BLaER1 (cell line): Measurements from ENCODE around the gene MAML3.

ENCODE experiments used
- H3K27ac ChIP-seq: shearing (Covaris generic); formaldehyde crosslinking; 2 replicates; pipeline ENCODE4 v1.8.1; 2022
- H3K27me3 ChIP-seq: shearing (Covaris generic); formaldehyde crosslinking; 2 replicates; pipeline ENCODE4 v1.8.1; 2022
- H3K36me3 ChIP-seq: shearing (Covaris generic); formaldehyde crosslinking; 2 replicates; pipeline ENCODE4 v1.8.1; 2022
- H3K4me1 ChIP-seq: shearing (Covaris generic); formaldehyde crosslinking; 2 replicates; pipeline ENCODE4 v1.8.1; 2022
- H3K4me2 ChIP-seq: shearing (Covaris generic); formaldehyde crosslinking; 2 replicates; pipeline ENCODE4 v1.8.1; 2022
- H3K4me3 ChIP-seq: shearing (Covaris generic); formaldehyde crosslinking; 2 replicates; pipeline ENCODE4 v1.8.1; 2022
- H3K9ac ChIP-seq: shearing (Covaris generic); formaldehyde crosslinking; 2 replicates; pipeline ENCODE4 v1.8.1; 2022
- H3K9me3 ChIP-seq: shearing (Covaris generic); formaldehyde crosslinking; 2 replicates; pipeline ENCODE4 v1.8.1; 2022
- H4K20me1 ChIP-seq: shearing (Covaris generic); formaldehyde crosslinking; 2 replicates; pipeline ENCODE4 v1.8.1; 2022
- Cebpa-rat ChIP-seq: shearing (Covaris generic); IDR thresholded peaks from 2 replicates; pipeline ENCODE4 v1.8.1; 2022

Gene MAML3

DNA sequence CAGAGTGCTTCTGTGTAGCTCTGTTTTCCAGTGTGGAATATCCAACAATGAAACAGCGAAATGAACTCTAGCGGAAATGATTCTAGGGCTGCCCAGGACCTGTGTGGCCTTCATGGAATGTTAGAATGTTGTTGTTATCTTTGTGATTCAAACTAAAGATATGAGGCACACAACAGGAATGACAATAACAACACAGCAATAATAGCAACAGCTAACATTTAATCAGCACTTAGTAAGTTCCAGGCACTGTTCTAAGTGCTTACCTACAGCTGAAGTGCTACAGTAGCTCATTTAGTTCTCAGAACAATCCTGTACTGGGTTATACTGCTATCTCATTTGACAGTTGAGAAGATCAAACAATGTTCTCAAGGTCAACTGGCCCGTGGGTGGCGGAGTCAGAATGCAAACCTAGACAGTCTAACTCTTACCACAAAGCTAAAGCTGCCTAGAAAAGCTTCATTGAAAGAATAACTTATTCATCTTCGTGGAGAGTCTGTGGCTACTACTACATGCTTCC lies 63.7 kb downstream of the MAML3 start:
- Histone ChIP-seq H3K27me3 (no peaks in the 10 kb centered on the region), H3K9ac (no peak overlapping the region), H3K27ac (no peak overlapping the region), H3K4me3 (no peak overlapping the region), H3K9me3 (no peaks in the 10 kb centered on the region; the same call in 1 of the 2 replicates), H4K20me1 (no peaks in the 10 kb centered on the region), H3K36me3 (peaks cover 2% of the 10 kb centered on the region; the same call in 1 of the 2 replicates), H3K4me1 (peaks cover 53% of the 10 kb centered on the region), H3K4me2 (peak overlapping the region; percentile 88)
- no peak for TF ChIP-seq Cebpa-rat

DNA sequence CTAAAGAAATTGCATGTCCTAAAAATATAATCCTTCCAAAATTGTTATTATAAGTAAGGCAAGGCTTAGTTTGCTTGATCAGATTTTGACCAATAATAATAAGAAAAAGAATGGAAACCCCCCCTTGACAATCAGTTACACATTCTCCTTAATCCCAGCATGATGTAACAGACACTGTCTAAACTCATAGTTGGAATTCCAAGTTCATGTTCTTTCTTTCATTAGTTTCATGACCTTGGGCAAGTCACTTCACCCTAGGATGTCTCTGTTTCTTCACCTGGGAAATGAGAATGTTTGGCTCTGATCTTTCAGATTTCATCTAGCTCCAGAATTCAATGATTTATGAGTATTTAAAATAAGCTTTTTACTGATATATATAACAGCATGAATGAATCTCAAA lies 64.8 kb downstream of the MAML3 start:
- TF ChIP-seq Cebpa-rat = no peak
- H3K9ac ChIP-seq = no peak overlapping the region

DNA sequence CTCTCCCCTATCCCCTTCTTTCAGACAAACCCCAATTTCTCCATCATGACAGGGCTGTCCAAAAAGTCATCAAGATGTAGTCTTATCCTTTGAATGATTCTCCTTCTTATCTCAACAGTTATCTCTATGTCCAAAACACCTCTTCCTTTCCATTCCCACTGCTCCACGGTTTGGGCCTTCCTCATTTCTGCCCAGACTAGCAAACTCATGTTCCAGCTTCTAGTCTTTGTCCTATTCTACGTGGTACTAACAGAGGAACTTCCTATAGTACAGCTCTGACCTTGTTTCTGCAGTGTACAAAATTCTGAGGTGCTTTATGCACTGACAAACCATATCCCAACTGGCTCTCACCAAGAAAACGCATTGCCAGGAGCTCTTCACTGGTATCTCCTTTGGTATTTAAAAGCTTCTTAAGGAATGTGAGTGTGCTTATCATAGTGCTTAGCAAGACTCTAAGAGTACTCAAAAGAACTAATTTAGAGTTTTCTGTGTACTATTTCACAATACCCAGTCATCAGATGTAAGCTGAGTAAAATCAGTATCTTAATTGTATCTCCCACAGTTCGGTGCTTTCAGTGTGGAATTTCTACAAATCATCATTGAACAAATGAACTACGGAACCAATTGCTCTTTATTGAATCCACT lies 65.5 kb downstream of the MAML3 start:
- H3K9ac ChIP-seq = no peak overlapping the region
- H3K27ac ChIP-seq = no peak overlapping the region
- peaks cover 4% of the 10 kb centered on the region; the same call in 1 of the 2 replicates for H3K36me3 ChIP-seq
- no peaks in the 10 kb centered on the region for H4K20me1 ChIP-seq
- no peak overlapping the region for H3K4me3 ChIP-seq
- TF ChIP-seq Cebpa-rat = no peak
- no peaks in the 10 kb centered on the region for H3K27me3 ChIP-seq
- no peak overlapping the region for H3K4me2 ChIP-seq
- peaks cover 43% of the 10 kb centered on the region for H3K4me1 ChIP-seq
- no peaks in the 10 kb centered on the region; the same call in 1 of the 2 replicates for H3K9me3 ChIP-seq

More for the DNA sequence above, 64.8 kb downstream of the MAML3 start:
- Histone ChIP-seq H3K27ac (no peak overlapping the region), H3K9me3 (no peaks in the 10 kb centered on the region; the same call in 1 of the 2 replicates), H3K4me1 (peaks cover 51% of the 10 kb centered on the region), H3K4me3 (no peak overlapping the region), H3K36me3 (peaks cover 4% of the 10 kb centered on the region; the same call in 1 of the 2 replicates), H4K20me1 (no peaks in the 10 kb centered on the region), H3K27me3 (no peaks in the 10 kb centered on the region), H3K4me2 (no peak overlapping the region)

DNA sequence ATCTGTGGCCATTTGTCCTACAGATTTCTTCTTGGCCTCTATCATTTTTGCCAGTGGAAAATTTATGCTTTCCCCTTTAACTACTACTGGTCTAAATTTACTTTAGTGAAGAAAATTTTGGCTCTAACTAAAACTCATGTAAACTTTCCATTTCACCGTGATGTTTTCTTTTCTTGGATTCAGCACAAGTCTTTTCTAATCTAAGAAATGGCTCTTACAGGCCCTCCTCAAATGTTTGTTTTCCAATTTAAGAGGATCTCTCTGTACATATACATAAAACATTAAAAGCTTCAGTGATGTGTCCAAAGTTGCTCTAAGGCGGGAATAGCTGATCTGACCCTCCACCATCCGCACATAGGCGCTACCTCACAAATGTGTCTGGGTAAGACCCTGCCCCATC lies 68.1 kb downstream of the MAML3 start:
- Histone ChIP-seq H3K9ac (no peak overlapping the region), H3K4me3 (no peak overlapping the region), H3K27ac (no peak overlapping the region), H3K27me3 (no peaks in the 10 kb centered on the region), H3K4me2 (no peak overlapping the region), H3K36me3 (peaks cover 10% of the 10 kb centered on the region), H4K20me1 (no peaks in the 10 kb centered on the region), H3K4me1 (peaks cover 34% of the 10 kb centered on the region), H3K9me3 (no peaks in the 10 kb centered on the region; the same call in 1 of the 2 replicates)
- no peak for TF ChIP-seq Cebpa-rat

DNA sequence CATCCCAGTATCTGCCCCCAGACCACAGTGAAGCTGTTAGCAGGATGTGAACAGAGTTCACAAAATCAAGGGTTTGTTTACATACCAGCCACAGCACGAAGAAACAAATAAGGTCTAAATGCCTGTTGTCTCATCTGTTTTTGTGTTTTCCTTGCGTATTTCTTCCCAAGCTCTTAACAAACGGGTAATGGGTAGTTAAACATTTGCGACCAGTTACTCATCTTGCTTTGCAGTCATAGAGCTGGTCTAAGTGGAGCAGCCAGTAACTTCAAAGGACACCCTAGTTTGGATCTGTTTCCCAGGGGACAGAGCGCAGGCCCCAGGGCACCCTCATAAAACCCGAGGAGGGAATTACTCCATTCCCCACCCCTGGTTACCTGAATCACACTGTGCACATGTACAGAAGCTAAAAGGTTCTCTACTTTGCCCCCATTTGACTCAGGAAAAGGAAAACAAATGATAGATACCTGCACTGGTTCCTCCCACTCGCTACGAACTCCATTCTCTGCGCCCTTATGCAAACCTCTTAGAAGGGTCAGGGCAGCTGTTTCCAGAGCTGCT lies 68.8 kb downstream of the MAML3 start:
- no peaks in the 10 kb centered on the region; the same call in 1 of the 2 replicates for H3K9me3 ChIP-seq
- H3K4me1 ChIP-seq = peaks cover 35% of the 10 kb centered on the region
- H3K27ac ChIP-seq = no peak overlapping the region
- H3K4me2 ChIP-seq = peak overlapping the region; percentile 23; the same call in 1 of the 2 replicates
- TF ChIP-seq Cebpa-rat = no peak
- H3K9ac ChIP-seq = no peak overlapping the region
- no peak overlapping the region for H3K4me3 ChIP-seq
- H3K36me3 ChIP-seq = peaks cover 10% of the 10 kb centered on the region
- H3K27me3 ChIP-seq = no peaks in the 10 kb centered on the region
- H4K20me1 ChIP-seq = no peaks in the 10 kb centered on the region

DNA sequence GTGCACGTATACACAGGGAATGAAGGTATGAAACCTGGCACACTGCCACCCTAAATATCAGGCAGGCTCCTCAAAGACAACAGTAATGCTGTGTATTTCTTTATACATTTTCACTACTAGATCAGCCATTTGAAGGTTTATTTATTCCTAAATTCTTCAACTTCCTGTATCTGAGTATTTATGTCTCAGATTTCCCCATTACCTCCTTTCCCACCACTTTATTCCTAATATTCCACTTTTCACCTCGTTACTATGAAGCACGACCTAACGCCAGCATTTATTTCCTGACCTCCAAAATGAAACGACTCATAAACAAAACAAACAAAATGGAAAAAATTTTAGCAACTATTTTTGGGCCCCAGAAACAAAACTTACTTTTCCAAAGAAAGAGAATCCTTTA lies 69.6 kb downstream of the MAML3 start:
- no peak for TF ChIP-seq Cebpa-rat
- H3K4me3 ChIP-seq = no peak overlapping the region
- no peaks in the 10 kb centered on the region for H3K27me3 ChIP-seq
- peaks cover 38% of the 10 kb centered on the region for H3K4me1 ChIP-seq
- H3K4me2 ChIP-seq = no peak overlapping the region
- no peak overlapping the region for H3K9ac ChIP-seq
- H3K36me3 ChIP-seq = peaks cover 10% of the 10 kb centered on the region
- no peak overlapping the region for H3K27ac ChIP-seq
- H3K9me3 ChIP-seq = no peaks in the 10 kb centered on the region
- no peaks in the 10 kb centered on the region for H4K20me1 ChIP-seq

DNA sequence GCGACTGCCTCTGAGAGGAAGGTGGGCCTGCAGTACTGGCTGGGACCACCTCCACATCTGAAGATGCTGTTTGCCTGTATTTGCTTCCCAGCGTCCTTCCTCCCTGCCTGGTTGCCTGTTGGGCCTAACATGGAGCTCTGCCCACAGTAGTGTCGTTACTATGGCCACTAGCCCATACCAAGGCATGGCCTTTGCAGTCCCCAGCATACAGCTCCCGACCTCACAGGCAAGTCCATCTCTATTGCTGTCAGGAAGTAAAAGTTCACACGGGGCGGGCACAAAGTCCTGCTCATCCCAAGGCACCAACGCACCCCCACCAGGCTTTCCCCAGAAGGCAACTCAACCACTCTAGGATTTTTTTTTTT lies 71.6 kb downstream of the MAML3 start:
- H3K36me3 ChIP-seq = peaks cover 10% of the 10 kb centered on the region
- H3K9ac ChIP-seq = no peak overlapping the region
- no peak overlapping the region for H3K27ac ChIP-seq
- no peaks in the 10 kb centered on the region for H3K9me3 ChIP-seq
- H3K4me3 ChIP-seq = no peak overlapping the region
- TF ChIP-seq Cebpa-rat = no peak
- no peak overlapping the region for H3K4me2 ChIP-seq
- peaks cover 38% of the 10 kb centered on the region for H3K4me1 ChIP-seq
- H4K20me1 ChIP-seq = no peaks in the 10 kb centered on the region
- no peaks in the 10 kb centered on the region for H3K27me3 ChIP-seq

DNA sequence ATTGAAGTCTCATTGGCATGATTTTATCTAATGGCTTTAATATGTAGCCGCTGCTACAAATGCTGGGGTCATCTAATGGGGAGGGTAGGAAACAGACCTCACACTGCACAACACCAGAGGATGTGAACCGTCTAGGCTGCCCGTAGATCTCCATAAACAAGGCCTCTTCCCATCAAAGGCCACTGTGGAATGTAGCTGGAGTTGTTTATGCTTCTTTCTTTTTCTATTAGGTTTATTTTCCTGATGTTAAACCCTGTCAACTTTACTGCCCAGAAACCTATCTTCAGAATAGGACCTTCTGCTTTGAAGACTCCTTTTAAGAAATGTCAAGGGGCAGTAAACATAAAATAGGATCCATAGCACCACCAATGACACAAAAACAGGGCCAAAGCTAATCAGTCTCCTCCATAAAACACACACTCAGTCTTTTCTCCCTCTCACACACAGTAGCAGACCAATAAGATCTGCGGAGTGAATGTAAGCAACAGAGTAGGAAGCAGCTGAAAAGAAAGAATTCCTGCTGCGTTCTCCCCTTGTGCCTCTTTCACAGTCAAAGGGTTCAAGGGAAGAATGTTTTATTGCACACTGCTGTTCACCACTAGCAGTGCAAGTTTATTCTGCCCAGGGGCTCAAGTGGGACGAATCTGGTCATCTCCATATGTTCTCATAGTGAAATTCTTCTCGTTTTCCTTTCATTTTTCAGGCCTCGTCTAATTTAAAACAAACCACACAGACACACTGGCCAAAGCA lies 72.2 kb downstream of the MAML3 start:
- peaks cover 10% of the 10 kb centered on the region for H3K36me3 ChIP-seq
- no peak for TF ChIP-seq Cebpa-rat
- H3K9me3 ChIP-seq = no peaks in the 10 kb centered on the region
- no peak overlapping the region for H3K4me2 ChIP-seq
- no peaks in the 10 kb centered on the region for H4K20me1 ChIP-seq
- H3K9ac ChIP-seq = no peak overlapping the region
- H3K27ac ChIP-seq = no peak overlapping the region
- no peaks in the 10 kb centered on the region for H3K27me3 ChIP-seq
- peaks cover 40% of the 10 kb centered on the region for H3K4me1 ChIP-seq
- H3K4me3 ChIP-seq = no peak overlapping the region

DNA sequence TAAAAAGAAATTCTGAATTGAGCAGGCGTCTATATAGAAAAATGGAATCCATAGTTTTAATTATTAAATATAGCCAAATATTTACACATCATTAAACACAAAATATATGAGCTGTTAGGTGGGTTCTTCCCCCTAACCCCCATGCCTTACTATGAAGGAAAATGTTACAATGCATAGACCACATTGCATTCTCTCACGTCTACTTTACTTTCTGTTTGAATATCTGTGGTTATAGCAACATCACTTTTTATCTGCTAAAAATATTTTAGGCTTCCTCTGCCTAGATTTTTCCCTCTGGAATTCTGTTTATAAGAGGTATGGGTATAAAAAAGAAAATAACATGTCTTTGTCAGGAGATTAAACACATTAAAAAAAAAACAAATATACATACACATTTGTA lies 73.1 kb downstream of the MAML3 start:
- Histone ChIP-seq H3K4me2 (0 out of 2 replicates have a peak overlapping the region, but pooled peaks have one; percentile 12), H3K9ac (no peak overlapping the region), H3K27me3 (no peaks in the 10 kb centered on the region), H3K36me3 (peaks cover 10% of the 10 kb centered on the region), H4K20me1 (no peaks in the 10 kb centered on the region), H3K4me1 (peaks cover 46% of the 10 kb centered on the region), H3K9me3 (no peaks in the 10 kb centered on the region), H3K4me3 (no peak overlapping the region), H3K27ac (no peak overlapping the region)
- no peak for TF ChIP-seq Cebpa-rat

DNA sequence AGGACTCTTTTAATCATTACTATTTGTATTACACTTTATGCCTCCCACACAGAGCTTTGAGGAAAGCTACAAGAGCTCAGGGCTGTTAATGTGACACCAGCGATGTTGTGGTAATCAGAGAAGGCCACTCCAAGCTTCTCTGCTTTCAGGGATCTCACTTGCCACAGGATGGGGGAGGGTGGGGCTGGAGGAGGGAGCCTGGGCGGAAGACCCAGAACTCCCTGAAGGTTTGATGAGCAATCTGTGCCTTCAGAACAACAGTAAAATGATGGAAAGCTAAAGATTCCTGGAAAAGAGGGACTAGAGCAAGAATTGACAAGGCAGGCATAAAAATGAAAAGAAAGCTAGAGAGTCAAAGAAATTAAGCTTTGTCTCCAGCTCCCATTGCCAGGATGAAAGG lies 75.6 kb downstream of the MAML3 start:
- no peak overlapping the region for H3K4me2 ChIP-seq

More for the DNA sequence above, 75.6 kb downstream of the MAML3 start:
- H3K36me3 ChIP-seq = peaks cover 6% of the 10 kb centered on the region; the same call in 1 of the 2 replicates
- no peaks in the 10 kb centered on the region for H3K27me3 ChIP-seq
- H3K9me3 ChIP-seq = no peaks in the 10 kb centered on the region
- H3K4me1 ChIP-seq = peaks cover 34% of the 10 kb centered on the region
- no peak for TF ChIP-seq Cebpa-rat
- no peak overlapping the region for H3K27ac ChIP-seq
- H3K9ac ChIP-seq = no peak overlapping the region
- no peak overlapping the region for H3K4me3 ChIP-seq
- no peaks in the 10 kb centered on the region for H4K20me1 ChIP-seq
